Activated CD8-positive, alpha-beta T cell treated with anti-CD3 and anti-CD28 coated beads for 36 hours (primary cell): Measurements from ENCODE around the gene ADIG. TPM values are rescaled to one million over a fixed set of nuclear protein-coding genes. Genes with fewer than 3 reads are reported as not detected.

ENCODE experiments used
- ATAC-seq: fragments of 200-7000 bp; cut with Tn5 transposase; one replicate; pipeline ENCODE4 v1.10.0; 2021; ENCODE audit warnings: mild to moderate bottlenecking, moderate library complexity
- CTCF ChIA-PET: fragments of 350-600 bp; sonication (Branson Sonifier 250); formaldehyde crosslinking; loops from one replicate; lab custom pipeline; 2021; ENCODE audit warnings: antibody characterized with exemption; lab: Charles Lee
- POLR2A ChIA-PET: fragments of 350-600 bp; sonication (Branson Sonifier 250); formaldehyde crosslinking; loops from one replicate; lab custom pipeline; 2021; ENCODE audit warnings: antibody characterized with exemption; lab: Charles Lee
- DNase-seq: peaks from one replicate; pipeline ENCODE4 v3.0.0-alpha.2; 2020
- H3K27ac Mint-ChIP-seq: one replicate; pipeline ENCODE4 v1.8.0; 2021; ENCODE audit warnings: mild to moderate bottlenecking, mixed read lengths
- H3K27me3 Mint-ChIP-seq: one replicate; pipeline ENCODE4 v1.8.0; 2021; ENCODE audit warnings: mixed read lengths
- H3K36me3 Mint-ChIP-seq: one replicate; pipeline ENCODE4 v1.8.0; 2021; ENCODE audit warnings: low read depth, mixed read lengths
- H3K4me1 Mint-ChIP-seq: one replicate; pipeline ENCODE4 v1.8.0; 2021; ENCODE audit warnings: low read depth, mixed read lengths
- H3K4me3 Mint-ChIP-seq: one replicate; pipeline ENCODE4 v1.8.0; 2021; ENCODE audit warnings: mild to moderate bottlenecking, moderate library complexity, mixed read lengths
- H3K9me3 Mint-ChIP-seq: one replicate; pipeline ENCODE4 v1.8.0; 2021; ENCODE audit warnings: mixed read lengths
- intact Hi-C: fragments of 100-400 bp; cut with micrococcal nuclease; formaldehyde crosslinking; loops from one replicate; pipeline ENCODE4 v1.10.0; 2022
- total RNA-seq, 2 experiments: library from RNA; stranded (reverse); gene quantifications; one replicate each; pipeline ENCODE4 v1.2.3, GENCODE V29; 2021
- TF ChIP-seq, protein P1 (sequence below): fragments of 200-600 bp; IDR thresholded peaks from one replicate; pipeline ENCODE4 v1.8.0; 2022; ENCODE audit warnings: antibody characterized with exemption, mild to moderate bottlenecking

Gene ADIG
- total RNA-seq, 2 experiments from 2014 or later, result not detected

DNA sequence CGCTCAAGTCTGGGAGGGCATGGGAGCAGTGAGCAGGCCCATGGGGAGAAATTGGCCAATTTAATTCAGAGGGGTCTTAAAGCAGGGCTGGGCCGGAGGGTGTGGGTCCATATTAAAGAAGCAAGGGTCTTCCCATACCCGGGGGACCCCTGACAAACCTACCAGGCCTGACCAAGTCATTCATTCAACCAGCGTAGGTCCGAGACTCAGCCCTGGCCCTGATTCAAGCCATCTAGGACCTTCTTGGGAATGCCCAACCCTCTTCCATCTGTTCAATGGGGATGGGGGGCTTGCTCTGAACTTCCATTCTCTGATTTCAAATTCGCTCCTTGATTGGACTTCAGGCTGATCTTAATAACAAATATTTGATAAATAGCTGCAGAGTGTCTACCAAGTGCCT, 7.3 kb downstream of the ADIG start:
- ATAC-seq, result no peak
- DNase-seq, result no peak
- H3K4me3 Mint-ChIP-seq, result no peak overlapping the region
- no peak overlapping the region for H3K27ac Mint-ChIP-seq
- intact Hi-C loops, result no loop called here
- ChIA-PET POLR2A (no interaction called here), CTCF (no interaction called here)
- no peaks in the 10 kb centered on the region for H3K36me3 Mint-ChIP-seq
- H3K4me1 Mint-ChIP-seq, result no peaks in the 10 kb centered on the region
- TF ChIP-seq, protein P1, sequence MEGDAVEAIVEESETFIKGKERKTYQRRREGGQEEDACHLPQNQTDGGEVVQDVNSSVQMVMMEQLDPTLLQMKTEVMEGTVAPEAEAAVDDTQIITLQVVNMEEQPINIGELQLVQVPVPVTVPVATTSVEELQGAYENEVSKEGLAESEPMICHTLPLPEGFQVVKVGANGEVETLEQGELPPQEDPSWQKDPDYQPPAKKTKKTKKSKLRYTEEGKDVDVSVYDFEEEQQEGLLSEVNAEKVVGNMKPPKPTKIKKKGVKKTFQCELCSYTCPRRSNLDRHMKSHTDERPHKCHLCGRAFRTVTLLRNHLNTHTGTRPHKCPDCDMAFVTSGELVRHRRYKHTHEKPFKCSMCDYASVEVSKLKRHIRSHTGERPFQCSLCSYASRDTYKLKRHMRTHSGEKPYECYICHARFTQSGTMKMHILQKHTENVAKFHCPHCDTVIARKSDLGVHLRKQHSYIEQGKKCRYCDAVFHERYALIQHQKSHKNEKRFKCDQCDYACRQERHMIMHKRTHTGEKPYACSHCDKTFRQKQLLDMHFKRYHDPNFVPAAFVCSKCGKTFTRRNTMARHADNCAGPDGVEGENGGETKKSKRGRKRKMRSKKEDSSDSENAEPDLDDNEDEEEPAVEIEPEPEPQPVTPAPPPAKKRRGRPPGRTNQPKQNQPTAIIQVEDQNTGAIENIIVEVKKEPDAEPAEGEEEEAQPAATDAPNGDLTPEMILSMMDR, result no peak
- no peaks in the 10 kb centered on the region for H3K9me3 Mint-ChIP-seq
- H3K27me3 Mint-ChIP-seq, result peaks cover 3% of the 10 kb centered on the region

DNA sequence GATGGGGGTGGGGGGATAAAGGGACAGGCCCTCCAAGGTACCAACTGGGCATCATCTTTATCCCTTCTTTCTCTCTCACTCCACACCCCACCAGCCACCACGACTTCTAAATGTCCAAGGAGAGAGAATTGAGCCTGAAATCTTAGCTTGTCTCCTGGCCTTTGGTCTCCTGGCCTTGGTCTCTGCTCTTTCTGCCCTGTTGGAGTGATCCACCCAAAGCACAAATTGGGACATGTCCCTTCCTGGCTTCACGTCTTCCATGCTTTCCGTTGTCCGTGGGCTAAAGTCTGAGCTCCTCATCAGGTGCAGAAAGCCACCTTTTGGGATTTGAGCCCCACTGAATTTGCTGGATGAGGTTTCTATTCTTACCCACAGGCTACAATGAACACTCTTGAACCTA, 8.4 kb downstream of the ADIG start:
- Mint-ChIP-seq H3K4me1 (no peaks in the 10 kb centered on the region), H3K27ac (no peak overlapping the region), H3K27me3 (peaks cover 3% of the 10 kb centered on the region), H3K4me3 (no peak overlapping the region), H3K36me3 (no peaks in the 10 kb centered on the region), H3K9me3 (no peaks in the 10 kb centered on the region)
- intact Hi-C loops, result no loop called here
- TF ChIP-seq, protein P1, result no peak
- ChIA-PET POLR2A (interaction anchor here (0.7 kb wide), 1 partner anchor 191 kb away, joined by 3 read pairs; no protein-coding TSS in a partner anchor), CTCF (no interaction called here)
- no peak for ATAC-seq
- no peak for DNase-seq

DNA sequence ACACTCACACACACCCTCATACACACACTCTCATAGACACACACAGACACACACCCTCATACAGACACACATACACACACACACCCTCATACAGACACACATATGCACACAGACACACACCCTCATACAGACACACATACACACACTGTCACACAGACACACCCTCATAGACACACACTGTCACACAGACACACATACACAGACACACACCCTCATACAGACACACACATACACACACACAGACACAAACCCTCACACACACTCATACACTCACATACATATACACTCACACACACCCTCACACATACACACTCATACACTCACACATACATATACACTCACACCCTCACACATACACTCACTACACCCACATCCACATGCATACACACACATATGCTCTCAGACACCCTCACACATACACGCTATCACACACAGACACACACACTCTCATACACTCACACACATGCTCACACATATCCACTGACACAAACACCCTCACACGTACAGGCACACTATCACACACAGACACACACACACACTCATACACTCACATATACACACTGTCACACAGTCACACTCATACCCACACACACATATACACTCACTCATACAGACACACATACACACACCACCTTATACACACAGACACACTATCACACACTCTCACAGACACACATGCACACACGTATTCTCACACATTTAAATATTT, 9.1 kb downstream of the ADIG start:
- ATAC-seq (no peak), DNase-seq (no peak)
- Mint-ChIP-seq H3K27ac (no peak overlapping the region), H3K9me3 (no peaks in the 10 kb centered on the region), H3K27me3 (peaks cover 3% of the 10 kb centered on the region), H3K4me3 (no peak overlapping the region), H3K4me1 (no peaks in the 10 kb centered on the region), H3K36me3 (no peaks in the 10 kb centered on the region)
- ChIA-PET CTCF (no interaction called here), POLR2A (interaction anchor here (0.7 kb wide), 1 partner anchor 190 kb away, joined by 3 read pairs; no protein-coding TSS in a partner anchor)
- TF ChIP-seq, protein P1, result no peak
- intact Hi-C loops, result no loop called here

DNA sequence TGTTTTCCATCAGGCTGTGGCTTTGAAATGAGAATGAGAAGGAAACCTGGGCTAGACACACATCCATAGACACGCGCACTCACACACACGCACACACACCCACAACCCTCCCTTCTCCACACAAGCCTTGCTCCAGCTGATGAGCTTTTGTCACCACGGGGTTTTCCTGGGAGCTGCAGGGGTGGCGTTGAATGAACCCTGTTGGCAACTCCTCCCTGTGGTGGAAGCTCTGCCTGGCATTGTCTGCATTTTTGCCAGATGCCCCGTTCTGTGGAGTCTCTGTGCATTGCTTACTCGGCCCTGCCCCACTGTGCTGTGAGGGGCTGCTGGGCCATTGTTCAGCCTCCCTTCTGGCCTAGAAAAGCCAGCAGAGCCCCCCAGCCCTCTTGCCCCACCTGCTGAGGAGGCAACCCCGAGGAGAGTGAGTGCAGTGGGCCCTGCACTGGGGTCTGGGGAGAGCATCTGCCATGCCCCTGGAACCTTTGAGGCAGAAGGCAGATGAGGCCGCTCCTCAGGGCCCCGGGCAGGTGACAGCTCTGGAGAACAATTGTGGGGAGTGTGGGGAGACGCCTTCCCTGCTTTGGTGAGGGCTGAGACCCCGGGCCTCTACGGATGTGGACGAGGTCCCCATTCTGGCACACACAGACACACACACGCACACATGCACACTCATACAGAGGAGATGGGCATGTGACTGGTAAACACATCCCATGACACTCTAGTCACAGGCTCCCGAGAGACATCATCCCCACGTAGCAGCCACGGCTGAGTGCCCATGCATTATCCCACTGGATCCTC, 9.9 kb downstream of the ADIG start:
- intact Hi-C loops, result no loop called here
- POLR2A ChIA-PET, result no interaction called here

More for the DNA sequence above, 9.9 kb downstream of the ADIG start:
- Mint-ChIP-seq H3K9me3 (no peaks in the 10 kb centered on the region), H3K27me3 (peaks cover 3% of the 10 kb centered on the region), H3K4me1 (no peaks in the 10 kb centered on the region), H3K36me3 (no peaks in the 10 kb centered on the region), H3K27ac (no peak overlapping the region), H3K4me3 (no peak overlapping the region)
- DNase-seq, result no peak
- CTCF ChIA-PET, result no interaction called here
- no peak for ATAC-seq
- TF ChIP-seq, protein P1, result no peak
